ENCODE results near the gene SNX4.
"Not testable (repeated sequence)": the region's sequence is repeated elsewhere in the genome, so short reads cannot be mapped to it uniquely, and the experiment has no call there.

SNX4 gene

DNA sequence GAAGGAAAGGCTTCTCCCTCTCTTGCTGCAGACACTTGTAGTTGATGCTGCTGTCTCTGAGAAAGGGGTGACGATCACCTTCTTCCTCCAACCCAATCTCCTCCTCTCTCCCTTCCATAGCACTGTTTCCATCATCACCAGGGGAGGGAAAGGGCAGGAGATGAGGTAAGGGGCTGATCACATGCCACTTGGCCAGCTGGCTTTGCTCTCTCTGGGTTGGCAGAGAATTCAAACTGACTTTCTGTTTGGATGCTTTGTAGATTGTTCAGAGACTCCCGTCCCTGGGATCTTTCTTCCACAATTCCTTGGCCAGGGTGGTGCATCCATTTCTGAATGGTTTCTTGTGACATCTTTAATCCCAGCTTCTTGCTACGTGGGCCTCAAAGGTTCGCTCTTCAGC, 101.7 kb downstream of the SNX4 start:
- DNase-seq (ENCODE audit: extremely low spot score) = no peak
- ChIA-PET POLR2A (no interaction called here), CTCF (no interaction called here)
- TF ChIP-seq, protein P1, sequence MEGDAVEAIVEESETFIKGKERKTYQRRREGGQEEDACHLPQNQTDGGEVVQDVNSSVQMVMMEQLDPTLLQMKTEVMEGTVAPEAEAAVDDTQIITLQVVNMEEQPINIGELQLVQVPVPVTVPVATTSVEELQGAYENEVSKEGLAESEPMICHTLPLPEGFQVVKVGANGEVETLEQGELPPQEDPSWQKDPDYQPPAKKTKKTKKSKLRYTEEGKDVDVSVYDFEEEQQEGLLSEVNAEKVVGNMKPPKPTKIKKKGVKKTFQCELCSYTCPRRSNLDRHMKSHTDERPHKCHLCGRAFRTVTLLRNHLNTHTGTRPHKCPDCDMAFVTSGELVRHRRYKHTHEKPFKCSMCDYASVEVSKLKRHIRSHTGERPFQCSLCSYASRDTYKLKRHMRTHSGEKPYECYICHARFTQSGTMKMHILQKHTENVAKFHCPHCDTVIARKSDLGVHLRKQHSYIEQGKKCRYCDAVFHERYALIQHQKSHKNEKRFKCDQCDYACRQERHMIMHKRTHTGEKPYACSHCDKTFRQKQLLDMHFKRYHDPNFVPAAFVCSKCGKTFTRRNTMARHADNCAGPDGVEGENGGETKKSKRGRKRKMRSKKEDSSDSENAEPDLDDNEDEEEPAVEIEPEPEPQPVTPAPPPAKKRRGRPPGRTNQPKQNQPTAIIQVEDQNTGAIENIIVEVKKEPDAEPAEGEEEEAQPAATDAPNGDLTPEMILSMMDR (IDR thresholded peaks at IDR 0.05; ENCODE audit: control extremely low read depth, extremely low read depth, low read depth, missing control alignments) = no peak

DNA sequence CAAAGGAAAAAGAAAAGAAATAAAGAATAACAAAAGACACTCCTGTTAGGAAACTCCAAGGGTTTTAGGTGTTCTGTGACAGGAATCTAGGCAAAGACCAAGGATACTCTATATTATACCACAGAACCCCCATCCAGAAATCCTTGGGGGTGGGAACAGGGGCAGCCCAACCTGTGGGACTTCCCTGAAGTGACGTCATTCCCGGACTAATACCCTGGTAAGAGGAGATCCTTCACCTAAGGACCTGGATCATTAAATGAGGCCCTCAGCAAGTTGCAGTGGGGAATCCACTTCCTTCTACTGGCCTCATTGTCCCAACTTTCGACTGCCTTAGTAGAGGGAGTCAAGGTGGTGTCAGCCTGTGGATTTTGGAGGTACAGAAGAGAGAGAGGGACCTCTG, 103.8 kb downstream of the SNX4 start:
- TF ChIP-seq, protein P1 (IDR thresholded peaks at IDR 0.05; ENCODE audit: control extremely low read depth, extremely low read depth, low read depth, missing control alignments) = no peak
- POLR2A ChIA-PET = no interaction called here
- DNase-seq (ENCODE audit: extremely low spot score) = no peak
- CTCF ChIA-PET = no interaction called here

DNA sequence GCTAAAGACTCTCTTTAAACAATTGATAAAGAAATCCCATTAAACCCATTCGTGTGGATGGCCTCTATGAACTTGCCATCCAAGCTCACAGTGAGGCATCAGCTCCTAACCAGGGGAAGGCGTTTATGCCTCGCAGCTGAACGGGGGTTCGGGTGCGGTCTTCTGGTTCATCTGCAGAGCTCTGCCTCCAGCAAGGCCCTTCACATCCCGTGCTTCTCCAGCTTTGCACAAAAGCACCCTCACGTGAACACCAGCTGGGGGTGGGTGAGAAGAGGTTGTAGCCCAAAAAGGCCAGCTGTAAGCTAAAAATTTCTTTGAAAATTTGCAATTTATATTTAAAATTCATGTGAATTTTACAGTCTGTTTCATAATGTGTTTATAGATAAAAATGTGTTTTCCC, 105.3 kb downstream of the SNX4 start:
- CTCF ChIA-PET = interaction anchor here (1.5 to 1.7 kb wide), 3 partner anchors 8 to 34 kb away, joined by 3 to 5 read pairs (median 4); no protein-coding TSS in a partner anchor
- no peak for DNase-seq (ENCODE audit: extremely low spot score)
- TF ChIP-seq, protein P1 (IDR thresholded peaks at IDR 0.05; ENCODE audit: control extremely low read depth, extremely low read depth, low read depth, missing control alignments) = no peak
- POLR2A ChIA-PET = no interaction called here

DNA sequence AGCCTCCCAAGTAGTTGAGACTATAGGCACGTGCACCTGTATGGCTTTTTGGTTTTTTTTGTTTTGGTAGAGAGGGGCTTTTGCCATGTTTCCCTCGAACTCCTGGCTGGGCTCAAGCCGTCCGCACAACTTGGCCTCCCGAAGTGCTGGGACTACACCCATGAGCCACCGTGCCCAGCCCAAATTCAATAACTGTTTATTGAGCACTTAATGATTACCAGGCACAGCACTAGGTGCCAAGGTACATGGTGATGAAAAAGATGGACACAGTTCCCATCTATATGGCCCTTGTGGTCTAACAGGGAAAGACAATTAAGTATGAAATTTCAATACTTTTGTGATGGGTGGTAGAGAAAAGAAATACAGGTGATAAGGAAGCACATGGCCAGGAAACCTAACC, 109.1 kb downstream of the SNX4 start:
- ChIA-PET CTCF (no interaction called here), POLR2A (no interaction called here)
- DNase-seq (ENCODE audit: extremely low spot score) = no peak
- TF ChIP-seq, protein P1 (IDR thresholded peaks at IDR 0.05; ENCODE audit: control extremely low read depth, extremely low read depth, low read depth, missing control alignments) = no peak

DNA sequence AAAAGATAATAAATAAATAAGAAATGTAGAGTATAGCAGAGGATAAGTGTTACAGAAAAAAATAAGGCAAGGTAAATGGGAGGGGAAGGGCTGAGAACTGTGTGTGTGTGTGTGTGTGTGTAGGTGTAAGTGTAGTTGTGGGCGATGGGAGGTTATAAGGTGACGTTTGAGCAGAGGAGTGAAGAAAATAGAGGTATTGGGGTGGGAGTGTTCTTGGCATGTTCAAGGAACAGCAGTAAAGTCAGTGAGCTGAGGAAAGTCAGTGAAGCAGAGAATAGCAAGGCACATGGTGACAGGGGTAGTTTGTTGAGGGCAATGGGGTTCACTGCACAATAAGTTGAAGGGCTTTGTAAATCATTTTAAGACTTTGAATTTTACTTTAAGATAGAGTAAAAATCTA, 113.9 kb downstream of the SNX4 start:
- DNase-seq (ENCODE audit: extremely low spot score) = no peak
- CTCF ChIA-PET = no interaction called here
- TF ChIP-seq, protein P1 (IDR thresholded peaks at IDR 0.05; ENCODE audit: control extremely low read depth, extremely low read depth, low read depth, missing control alignments) = no peak
- POLR2A ChIA-PET = no interaction called here

DNA sequence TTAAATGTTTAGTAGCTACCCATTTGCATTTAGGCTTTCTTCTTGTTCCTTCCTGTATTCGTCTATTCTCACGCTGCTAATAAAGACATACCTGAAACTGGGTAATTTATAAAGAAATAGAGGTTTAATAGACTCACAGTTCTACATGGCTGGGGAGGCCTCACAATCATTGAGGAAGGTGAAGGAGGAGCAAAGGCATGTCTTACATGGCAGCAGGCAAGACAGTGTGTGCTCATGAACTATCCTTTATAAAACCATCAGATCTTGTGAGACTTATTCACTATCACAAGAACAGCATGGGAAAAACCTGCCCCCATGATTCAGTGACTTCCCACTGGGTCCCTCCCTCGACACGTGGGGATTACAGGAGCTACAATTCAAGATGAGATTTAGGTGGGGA, 114.5 kb downstream of the SNX4 start:
- CTCF ChIA-PET = interaction anchor here (2.1 kb wide), 1 partner anchor 12 kb away, joined by 4 read pairs; no protein-coding TSS in a partner anchor
- POLR2A ChIA-PET; DNase-seq (ENCODE audit: extremely low spot score): not testable (repeated sequence)

DNA sequence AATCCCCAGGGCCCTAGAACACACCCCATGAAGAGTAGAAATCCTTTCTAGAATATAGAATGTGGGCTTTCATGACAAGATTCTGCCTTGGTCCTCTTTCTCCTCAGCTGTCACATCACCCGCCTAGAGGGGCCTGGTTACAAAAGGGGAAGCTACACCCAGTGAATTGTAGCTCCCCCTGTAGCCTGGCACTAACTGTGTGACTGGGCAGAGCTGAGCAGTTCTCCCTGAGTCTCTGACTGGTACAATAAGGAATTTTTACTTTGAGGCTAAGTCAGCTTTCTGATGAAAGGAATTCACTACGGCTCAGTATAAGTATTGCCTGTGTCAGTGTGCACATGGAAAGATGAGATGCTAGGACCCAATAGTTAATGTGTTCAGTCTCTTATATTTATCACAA, 116.2 kb downstream of the SNX4 start:
- POLR2A ChIA-PET = interaction anchor here (0.5 kb wide), 1 partner anchor 15 kb away, joined by 6 read pairs; no protein-coding TSS in a partner anchor
- no peak for DNase-seq (ENCODE audit: extremely low spot score)
- CTCF ChIA-PET = interaction anchor here (1.1 to 2.1 kb wide), 4 partner anchors 10 to 23 kb away, joined by 3 to 6 read pairs (median 4); no protein-coding TSS in a partner anchor
- TF ChIP-seq, protein P1 (IDR thresholded peaks at IDR 0.05; ENCODE audit: control extremely low read depth, extremely low read depth, low read depth, missing control alignments) = no peak

Data from GM10248 (cell line).